ENCODE measurements around the gene CD200R1L.

CD200R1L gene

GRCh38 chr3:112774293-112774926, 72.3 kb downstream of the CD200R1L start:
- TF ChIP-seq GATA2 (IDR thresholded peaks at IDR 0.05; ENCODE audit: low read depth, low read length) (no peak), GATA3 (IDR thresholded peaks at IDR 0.05; ENCODE audit: low read depth, low read length) (no peak)

- no peak for TF ChIP-seq GATA2 (IDR thresholded peaks at IDR 0.05; ENCODE audit: low read depth, low read length)
- no peak for TF ChIP-seq GATA3 (IDR thresholded peaks at IDR 0.05; ENCODE audit: low read depth, low read length)
Measured at GRCh38 chr3:112773864-112774263, 72.8 kb downstream of the CD200R1L start.

- no peak for TF ChIP-seq GATA2 (IDR thresholded peaks at IDR 0.05; ENCODE audit: low read depth, low read length)
- no peak for TF ChIP-seq GATA3 (IDR thresholded peaks at IDR 0.05; ENCODE audit: low read depth, low read length)
Measured at GRCh38 chr3:112770951-112771350, 75.7 kb downstream of the CD200R1L start.

GRCh38 chr3:112770032-112770626, 76.5 kb downstream of the CD200R1L start:
- TF ChIP-seq GATA3 (IDR thresholded peaks at IDR 0.05; ENCODE audit: low read depth, low read length): no peak
- no peak for TF ChIP-seq GATA2 (IDR thresholded peaks at IDR 0.05; ENCODE audit: low read depth, low read length)

- TF ChIP-seq GATA3 (IDR thresholded peaks at IDR 0.05; ENCODE audit: low read depth, low read length): no peak
- TF ChIP-seq GATA2 (IDR thresholded peaks at IDR 0.05; ENCODE audit: low read depth, low read length): no peak
Measured at GRCh38 chr3:112769286-112769978, 77.2 kb downstream of the CD200R1L start.

- no peak for TF ChIP-seq GATA3 (IDR thresholded peaks at IDR 0.05; ENCODE audit: low read depth, low read length)
- TF ChIP-seq GATA2 (IDR thresholded peaks at IDR 0.05; ENCODE audit: low read depth, low read length): no peak
Measured at GRCh38 chr3:112767777-112768176, 78.9 kb downstream of the CD200R1L start.

GRCh38 chr3:112767177-112767576, 79.5 kb downstream of the CD200R1L start:
- TF ChIP-seq GATA2 (IDR thresholded peaks at IDR 0.05; ENCODE audit: low read depth, low read length) (no peak), GATA3 (IDR thresholded peaks at IDR 0.05; ENCODE audit: low read depth, low read length) (no peak)
